ENCODE results near the gene ZDHHC3.
"Not testable (repeated sequence)": the region's sequence is repeated elsewhere in the genome, so short reads cannot be mapped to it uniquely, and the experiment has no call there.

The ZDHHC3 gene

DNA sequence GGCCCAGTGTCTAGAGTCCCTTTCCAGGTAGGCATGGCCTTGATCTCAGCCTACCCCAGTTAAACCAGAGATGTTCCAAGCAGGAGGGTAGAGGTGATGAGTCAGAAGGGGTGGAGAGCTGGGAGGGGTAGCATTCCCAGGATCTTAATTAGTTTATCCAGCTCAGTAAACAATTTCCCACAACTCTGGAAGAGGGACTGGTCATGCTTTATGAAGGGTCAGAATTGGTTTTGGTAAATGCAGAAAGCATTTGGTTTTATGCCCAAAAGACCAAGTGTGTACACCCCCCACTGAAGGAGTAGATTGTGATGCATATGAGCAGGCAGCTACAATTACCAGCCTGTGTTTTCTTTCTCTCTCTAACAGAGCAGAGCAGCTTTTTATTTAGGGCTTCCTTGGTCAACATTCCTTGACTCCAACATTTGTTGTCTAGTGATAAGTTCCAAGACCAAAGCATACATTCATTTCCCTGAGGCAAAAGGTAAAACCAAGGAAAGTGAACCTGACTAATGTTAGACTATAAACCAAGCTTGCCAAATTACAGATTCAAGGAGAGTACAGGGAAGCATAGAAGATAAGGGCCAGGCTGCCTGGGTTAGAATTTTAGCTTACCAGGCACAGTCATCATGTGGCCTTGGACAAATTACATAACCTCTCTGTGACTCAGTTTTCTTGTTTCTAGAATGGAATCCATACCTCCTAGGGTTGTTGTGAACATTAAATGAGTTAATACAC lies 17.7 kb upstream of the ZDHHC3 start:
- DNase-seq: peak; percentile 58

DNA sequence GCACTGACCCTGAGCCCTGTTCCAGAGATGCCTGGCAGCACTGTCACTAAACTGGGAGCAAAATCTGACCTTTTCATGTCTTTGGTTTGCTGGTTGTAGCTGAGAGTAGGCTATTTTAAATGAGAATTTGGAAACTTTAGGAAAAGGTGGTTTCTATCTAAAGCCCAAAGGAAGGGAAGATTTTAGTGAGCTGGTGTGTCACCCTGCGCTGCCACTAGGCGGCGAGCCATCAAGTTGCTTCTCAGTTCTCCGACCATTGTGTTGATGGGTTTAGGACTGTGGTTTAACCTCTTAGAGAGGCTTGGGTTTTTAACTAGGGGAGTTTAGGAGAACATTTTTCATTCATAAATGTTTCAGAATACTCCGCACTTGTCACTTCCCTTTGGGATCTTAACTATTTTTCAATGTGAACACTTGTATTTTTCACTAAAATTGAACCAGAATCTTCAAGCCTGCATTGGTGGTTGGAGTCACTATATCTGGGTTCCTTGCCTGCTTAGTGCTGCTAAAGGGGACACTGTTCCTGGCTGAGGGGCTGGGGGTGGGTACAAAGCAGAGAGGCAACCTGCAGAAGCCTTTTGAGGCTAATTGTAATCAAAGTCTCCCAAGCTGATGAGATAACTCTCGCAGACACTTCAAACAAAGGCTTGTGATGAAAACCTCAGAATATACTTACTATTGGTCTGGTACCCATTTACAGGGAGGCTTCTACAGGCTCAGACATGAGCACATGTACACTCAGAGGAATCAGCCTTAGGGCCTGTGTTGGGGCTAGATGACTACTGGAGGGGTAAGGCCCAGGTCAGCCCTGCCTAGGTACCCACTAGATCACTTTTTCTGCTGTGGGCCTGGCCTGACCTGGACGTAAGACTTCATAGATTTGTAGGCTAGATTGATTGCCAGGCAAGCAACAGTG lies 16.8 kb upstream of the ZDHHC3 start:
- peak; percentile 25 for DNase-seq

DNA sequence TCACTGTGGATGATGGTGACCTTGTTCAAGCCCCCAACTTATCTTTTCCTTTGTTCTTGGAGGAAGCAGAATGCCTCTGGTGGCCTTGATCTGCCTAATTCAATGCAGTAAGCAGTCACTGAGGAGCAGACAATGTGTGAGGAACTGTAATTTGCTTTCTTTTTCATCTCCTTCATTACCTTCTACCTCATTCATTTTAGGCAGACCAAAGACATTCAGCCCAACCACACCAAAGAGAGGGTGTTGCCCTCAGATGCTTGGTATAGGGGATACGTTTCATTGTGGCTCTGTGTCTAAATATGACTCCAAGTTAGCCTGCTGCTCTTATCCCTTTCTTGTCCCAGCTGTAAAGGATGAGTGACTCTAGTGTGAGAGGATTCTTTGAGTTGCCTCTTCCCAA lies 15.4 kb upstream of the ZDHHC3 start:
- no peak for DNase-seq

DNA sequence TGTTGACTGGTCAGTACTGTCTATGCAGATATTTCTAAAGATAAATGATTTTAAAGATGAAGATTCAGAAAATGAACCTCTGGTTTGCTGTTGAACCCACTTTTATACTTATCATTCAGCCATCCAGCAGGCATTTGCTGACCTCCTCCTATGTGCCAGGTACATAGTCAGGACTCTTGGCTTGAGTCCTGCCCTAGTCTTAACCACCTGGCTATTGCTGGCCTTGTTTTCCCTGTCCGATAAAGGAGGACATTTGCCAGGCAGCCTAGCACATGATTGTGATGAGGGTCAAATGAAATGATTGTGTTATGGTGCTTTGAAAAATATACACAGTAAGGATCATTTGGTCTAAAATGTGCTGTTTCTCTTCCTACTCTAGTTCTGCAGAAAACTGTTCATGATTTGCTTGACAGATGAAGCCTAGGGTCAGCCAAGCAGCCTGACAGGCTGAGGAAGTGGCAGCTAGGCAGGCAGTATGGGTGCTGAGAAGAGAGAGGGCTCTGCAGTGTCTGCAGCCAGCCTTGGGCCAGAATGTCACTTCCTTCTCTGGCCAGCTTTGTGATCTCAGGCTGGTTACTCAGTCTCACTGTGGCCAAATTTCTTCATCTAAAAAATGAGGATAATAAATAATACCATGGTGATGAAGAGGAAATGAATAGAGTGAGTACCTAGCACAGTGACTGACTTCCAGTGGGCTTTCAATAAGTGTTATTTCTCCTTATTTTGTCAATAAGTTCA lies 13.8 kb upstream of the ZDHHC3 start:
- DNase-seq: no peak

DNA sequence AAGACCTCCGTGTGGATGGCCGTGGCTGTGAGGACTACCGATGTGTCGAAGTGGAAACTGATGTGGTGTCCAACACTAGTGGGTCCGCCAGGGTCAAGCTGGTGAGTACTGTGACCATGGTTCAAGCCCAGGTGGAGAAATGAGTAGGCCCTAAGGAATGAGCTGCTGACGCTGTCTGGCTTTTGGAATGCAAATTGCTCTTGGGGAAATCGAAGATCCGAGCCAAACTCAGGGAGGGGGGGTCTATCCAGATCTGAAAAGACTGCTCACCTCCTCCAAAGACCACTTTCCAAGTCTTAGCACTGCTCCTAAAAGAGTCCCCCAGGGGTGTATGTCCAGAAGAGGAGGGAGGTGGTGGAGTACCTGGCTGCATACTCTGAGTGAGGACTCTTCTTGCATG lies 13.2 kb upstream of the ZDHHC3 start:
- DNase-seq: no peak

DNA sequence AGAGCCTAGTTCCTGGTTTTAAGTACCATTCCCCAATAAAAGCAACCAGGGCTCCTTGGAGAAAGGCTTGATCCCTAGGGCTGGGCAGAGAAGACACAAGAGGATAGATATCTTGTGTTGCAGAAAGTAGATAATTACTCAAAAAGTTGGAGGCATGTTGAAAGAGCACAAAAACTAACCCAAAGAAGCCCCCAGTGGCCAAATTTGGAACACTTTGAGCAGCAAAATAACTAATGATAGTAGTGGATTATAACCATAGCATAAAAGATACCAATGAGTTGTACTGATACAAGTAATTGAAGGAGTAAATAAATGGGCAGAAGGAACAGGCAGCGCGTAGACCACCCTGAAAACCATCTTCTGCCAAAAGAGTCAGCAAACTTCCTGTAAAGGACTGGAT lies 12.1 kb upstream of the ZDHHC3 start:
- no peak for DNase-seq

DNA sequence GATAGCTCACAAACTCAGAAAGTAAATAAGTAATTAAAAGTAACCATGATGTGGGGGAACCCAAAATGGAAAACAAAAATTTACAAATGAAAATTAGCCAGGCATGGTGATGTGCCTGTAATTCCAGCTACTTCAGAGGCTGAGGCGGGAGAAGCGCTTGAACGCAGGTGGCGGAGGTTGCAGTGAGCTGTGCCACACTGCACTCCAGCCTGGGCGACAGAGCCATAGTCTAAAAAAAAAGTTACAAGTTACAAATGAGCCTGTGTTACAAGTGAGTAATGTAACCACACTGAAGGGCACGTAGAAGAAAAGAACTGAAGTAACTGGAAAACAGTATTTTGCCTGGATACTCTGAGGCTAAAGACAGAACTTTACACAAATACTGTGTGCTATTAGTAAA lies 11.4 kb upstream of the ZDHHC3 start:
- no peak for DNase-seq

DNA sequence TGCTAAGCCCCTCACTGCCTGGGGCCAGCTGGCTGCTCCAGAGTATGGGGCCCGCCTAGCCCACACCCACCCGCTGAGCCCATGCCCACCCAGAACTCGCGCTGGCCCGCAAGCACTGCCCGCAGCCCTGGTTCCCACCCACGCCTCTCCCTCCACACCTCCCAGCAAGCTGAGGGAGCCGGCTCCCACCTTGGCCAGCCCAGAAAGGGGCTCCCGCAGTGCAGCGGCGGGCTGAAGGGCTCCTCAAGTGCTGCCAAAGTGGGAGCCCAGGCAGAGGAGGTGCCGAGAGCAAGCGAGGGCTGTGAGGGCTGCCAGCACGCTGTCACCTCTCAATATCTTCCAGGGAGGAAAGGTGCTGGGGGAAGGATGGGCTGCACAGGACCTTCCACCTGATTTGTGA lies 10.4 kb upstream of the ZDHHC3 start:
- DNase-seq: not testable (repeated sequence)

DNA sequence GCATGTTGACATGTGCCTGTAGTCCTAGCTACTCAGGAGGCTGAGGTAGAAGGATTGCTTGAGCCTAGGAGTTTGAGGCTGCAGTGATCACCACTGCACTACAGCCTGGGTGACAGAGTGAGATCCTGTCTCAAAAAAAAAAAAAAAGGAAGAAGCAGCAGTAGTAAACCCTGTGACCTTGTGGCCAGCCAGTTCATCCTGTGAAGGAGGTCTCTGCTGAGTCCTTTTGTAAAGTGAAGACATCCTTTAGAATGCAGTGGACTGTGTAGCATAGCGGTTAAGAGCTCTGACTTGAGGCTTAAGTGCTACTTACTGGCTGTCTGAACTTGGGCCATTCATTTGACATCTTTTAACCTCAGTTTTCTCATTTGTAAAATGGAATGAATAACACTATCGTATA lies 8.4 kb upstream of the ZDHHC3 start:
- DNase-seq: no peak

DNA sequence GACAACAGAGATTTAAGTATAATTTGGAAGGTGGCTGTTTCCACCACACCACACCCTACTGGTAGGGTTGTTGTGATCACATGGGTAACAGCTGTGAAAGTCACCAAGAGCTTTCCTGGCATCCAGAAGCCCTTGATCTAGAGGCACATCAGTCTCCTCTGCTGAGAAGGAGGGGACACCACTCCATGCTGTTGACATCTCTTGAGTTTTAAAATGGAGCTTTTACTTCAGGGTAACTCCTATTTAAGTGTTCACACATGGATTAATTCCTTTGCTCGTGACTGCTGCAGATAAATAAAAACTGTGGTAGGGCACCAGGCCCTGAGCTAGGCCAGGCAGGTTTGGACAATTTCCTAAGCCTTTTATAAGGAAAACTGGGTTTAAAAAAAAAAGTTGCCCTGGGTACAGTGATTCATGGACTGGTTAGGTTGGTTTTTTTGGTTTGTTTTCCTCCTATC lies 7.5 kb upstream of the ZDHHC3 start:
- no peak for DNase-seq

DNA sequence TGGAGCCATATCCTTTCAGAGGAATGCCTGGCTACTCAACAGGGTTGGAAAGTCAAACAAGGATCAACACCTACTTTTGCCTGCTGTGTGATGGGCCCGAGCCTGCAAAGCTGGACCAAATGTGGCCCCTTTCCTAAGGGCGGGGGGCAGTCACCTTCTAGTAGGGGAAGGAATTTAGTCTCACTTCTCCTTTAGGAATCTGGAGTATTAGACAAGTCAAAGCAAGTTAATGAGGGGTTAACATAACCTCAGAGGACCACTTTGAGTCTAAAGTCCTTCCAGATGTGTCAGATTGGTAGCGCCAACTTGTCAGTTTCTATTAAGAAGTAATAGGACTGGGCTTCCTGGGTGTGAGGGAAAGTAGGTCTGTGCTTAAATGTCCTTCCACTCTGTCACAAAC lies 6.8 kb upstream of the ZDHHC3 start:
- no peak for DNase-seq

DNA sequence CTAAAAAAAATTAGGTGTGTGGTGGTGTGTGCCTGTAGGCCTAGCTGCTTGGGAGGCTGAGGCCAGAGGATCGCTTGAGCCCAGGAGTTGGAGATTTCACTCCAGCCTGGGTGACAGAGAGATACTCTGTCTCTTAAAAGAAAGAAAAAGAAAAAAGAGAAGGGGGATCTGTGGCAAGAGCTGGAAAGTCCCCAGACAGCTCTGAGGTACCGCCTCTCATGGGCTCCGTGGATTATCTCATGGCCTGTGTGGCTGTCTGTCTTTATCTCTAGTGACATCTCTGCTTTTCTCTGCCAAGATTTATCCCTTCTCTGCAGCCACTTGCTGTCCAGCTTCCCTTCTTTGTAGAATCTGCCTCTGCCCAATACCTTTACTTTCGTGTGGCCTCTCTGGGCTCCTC lies 5.8 kb upstream of the ZDHHC3 start:
- no peak for DNase-seq

DNA sequence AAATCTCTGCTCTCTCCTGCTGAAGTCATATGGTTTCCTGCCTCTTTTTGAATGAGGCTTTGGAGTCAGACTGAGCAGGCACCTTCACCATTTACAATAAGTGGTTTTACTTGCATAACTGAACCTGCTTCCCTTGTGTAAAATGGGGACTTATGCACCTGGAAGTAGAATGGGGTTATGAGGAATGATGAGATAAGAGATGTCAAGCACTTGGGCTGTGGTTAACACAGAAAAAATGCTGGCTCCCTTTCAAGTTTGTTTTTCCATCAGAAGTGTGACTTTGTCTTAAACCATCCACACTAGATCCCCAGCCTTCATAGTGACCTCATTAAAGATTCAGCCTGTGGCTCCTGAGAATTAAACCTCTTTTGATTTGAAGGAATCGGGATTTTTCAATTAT lies 5.2 kb upstream of the ZDHHC3 start:
- no peak for DNase-seq

DNA sequence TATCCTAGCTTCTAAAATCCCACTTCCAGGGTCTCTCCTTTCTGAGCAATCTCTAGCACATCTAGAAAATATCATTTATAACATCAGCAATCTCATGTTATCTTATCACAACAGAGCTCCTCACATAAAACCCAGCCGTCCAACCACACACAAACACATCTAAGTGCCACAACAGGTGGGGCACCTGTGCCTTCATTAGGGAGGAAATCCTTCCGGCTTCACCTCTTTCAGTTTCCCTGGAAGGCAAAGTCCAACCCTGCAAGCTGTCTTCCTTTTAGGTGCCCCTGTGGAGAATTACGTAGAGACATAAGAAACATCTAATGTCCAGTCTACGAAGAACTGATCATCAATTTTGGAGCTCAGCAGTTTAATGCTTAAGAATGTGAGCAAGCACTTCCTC lies 1.6 kb downstream of the ZDHHC3 start:
- peak; percentile 19 for DNase-seq

DNA sequence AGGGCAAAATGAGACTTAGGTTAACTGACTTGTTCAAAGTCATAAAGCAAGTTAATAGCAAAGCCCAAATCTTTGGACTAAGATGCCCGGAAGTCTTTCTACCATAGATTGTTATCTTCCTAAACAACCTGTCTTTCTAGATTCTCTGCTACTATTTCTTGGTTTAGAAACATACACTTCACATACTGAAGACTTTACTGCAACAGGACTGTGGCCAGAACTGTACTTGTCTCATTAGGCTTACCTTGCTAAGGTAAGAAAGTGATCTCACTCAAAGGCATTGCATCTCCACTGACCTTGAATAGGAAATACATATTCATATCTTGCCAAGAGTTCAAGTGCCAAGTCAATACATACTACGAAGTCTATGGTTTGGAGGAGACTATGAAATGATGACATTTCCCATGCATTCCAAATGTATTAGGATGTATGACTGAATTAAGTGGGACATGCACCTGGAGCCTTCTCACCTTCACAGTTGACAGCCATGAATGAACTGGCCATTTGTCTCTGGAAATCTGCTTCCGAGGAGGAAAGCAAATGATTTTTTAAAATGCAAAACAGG lies 5.0 kb downstream of the ZDHHC3 start:
- no peak for DNase-seq

DNA sequence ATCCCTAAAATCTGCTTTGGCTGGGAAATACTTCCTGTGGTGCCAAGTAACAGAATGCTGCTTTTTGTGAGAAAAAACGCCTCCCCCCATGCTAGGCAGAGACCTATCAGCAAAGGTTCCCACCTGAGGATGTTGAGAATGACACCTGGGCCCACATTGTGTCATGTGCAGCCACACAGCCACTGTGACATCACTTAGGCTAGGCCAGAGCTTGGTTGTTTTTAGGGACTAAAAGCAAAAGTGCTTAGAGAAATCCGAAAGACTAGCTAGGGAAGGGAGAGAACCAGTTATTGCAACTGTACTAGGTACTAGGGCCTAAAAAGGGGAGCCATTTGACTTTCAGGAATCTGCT lies 6.2 kb downstream of the ZDHHC3 start:
- no peak for DNase-seq

DNA sequence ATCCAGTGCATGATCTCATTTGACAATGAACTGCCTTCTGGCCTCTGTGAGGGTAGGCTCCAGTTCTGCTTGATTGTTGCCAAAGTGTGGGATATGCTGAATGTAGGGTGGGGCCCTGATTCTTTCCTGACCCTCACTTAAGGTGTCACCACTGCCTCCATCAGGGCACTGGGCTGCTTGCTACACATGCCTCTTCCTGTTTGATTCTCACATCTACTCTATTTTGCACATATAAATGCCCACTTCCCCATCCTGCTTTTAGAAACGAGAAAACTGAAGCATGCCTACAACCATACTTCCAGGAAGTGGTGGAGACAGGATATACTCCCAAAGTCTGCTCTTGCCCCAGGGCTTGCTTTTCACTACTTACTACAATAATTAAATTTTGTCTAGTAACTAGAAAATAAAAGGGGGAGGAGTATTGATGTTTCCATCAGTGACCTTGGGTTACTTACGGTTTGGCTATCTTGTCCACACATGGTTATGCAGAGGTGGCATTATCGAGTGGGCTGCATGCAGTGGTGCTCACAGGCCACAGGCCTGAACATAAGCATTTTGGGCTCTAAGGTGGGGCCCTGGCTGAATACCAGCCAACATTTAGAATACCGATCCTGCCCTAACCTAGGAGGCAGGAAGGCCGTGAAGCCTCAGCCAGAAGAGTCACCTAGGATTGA lies 6.7 kb downstream of the ZDHHC3 start:
- DNase-seq: peak; percentile 22

DNA sequence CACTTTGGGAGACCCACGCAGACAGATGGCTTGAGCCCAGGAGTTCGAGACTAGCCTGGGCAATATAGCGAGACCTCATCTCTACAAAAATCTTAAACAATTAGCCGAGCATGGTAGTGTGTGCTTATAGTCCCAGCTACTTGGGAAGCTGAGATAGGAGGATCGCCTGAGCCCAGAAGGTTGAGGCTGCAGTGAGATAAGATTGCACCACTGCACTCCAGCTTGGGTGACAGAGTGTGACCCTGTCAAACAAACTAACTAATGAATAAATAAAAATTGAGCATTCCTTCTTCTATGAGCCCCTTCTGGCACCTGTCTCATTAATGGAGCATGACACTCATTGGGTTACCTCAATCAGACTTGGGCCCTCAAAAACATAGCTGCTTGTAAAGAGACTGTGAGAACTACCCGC lies 7.5 kb downstream of the ZDHHC3 start:
- peak; percentile 4 for DNase-seq

DNA sequence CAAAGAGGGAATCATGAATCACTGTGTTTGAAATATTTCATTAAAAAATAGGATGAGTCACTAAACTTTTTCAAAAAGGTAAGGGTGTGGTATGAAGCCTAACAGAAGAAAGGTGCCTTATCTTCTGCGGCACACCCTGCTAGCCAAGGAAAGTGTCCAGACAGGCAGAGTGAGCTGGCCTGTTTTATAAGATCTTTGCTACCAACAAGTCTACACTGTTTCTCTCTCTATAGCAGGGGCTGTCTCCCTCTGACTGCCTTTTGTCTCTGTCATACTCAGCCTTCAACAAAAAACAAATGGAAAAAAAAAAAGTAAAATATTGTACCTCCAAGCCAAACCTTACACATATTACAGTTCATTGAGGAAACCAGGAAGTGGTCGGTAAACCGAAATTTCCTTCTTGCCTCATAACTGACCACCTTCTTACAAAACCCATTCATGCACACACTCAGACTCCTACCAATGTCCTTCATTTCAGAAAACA lies 9.1 kb downstream of the ZDHHC3 start:
- DNase-seq: peak; percentile 19

DNA sequence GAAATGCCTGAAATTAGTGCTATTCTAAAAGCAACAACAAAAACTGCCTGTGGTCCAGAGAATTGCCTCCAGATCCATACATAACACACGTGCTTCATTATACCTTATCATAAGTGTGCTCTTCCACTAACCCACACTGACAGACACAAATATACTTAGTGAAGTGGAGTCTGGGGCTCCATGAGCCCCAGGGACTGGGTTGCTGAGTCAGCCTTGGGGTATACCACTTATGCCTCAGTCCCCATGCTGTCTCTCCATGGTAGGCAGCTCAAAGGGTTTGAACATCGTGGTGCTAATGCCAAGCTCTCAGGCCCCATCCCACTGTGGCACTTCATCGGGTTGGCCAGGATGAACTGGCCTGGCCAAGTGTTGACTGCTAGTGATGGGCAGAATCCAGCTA lies 10.8 kb downstream of the ZDHHC3 start:
- DNase-seq: no peak

DNA sequence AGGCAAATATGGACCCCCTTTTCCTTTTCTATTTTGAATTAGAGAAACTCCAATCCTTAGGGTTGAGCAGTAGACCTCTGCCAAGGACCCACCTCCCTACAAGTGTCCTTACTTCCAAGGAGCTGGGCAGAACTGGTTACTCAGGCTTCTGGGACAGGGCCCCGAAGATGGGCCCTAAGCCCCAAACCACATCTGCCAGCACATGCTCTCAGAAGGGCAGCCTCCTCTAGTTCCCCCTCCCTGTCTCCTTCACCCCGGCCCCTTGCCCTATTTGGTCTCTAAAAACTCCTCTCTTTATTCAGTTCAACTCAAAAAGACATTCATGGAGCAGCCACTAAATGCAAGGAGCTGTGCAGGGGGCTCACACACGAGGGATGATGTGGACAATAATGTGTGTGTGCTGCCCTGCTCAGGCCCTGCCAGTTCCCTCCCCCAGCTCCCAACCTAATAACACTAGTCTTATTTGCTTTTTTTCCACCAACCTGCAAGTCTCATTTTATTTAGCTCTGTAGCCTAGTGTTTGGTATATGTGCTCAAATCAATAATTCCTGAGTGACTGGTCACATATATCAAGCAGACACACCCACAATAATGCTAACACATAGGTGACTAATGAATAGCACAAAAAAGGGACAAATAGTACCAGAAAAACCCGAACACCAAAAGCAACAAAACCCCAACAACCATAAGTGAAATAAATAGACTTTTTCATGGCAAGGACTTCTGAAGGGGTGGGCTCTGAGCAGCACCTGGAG lies 12.2 kb downstream of the ZDHHC3 start:
- no peak for DNase-seq

Data from NCI-H69 (cell line).